HG03460 (cell line): Measurements from ENCODE around the gene UBXN4.
"Not testable (repeated sequence)": the region's sequence is repeated elsewhere in the genome, so short reads cannot be mapped to it uniquely, and the experiment has no call there.

Experiments
- ATAC-seq: cut with Tn5 transposase; IDR thresholded peaks from one replicate; pipeline ENCODE4 v1.9.1; 2021; ENCODE audit not compliant: unreplicated experiment

The UBXN4 gene, protein sequence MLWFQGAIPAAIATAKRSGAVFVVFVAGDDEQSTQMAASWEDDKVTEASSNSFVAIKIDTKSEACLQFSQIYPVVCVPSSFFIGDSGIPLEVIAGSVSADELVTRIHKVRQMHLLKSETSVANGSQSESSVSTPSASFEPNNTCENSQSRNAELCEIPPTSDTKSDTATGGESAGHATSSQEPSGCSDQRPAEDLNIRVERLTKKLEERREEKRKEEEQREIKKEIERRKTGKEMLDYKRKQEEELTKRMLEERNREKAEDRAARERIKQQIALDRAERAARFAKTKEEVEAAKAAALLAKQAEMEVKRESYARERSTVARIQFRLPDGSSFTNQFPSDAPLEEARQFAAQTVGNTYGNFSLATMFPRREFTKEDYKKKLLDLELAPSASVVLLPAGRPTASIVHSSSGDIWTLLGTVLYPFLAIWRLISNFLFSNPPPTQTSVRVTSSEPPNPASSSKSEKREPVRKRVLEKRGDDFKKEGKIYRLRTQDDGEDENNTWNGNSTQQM

GRCh38 chr2:135741395-135742324, at the start of gene UBXN4:
Gene UBXN4 (plus strand): TSS chr2:135741855. CDS start chr2:135741930, 75 bp downstream.
- ATAC-seq = peak; percentile 87

- ATAC-seq = no peak
Observed at GRCh38 chr2:135694711-135695110, 46.9 kb upstream of the UBXN4 start.

- no peak for ATAC-seq
Observed at GRCh38 chr2:135698838-135699237, 42.8 kb upstream of the UBXN4 start.

DNA sequence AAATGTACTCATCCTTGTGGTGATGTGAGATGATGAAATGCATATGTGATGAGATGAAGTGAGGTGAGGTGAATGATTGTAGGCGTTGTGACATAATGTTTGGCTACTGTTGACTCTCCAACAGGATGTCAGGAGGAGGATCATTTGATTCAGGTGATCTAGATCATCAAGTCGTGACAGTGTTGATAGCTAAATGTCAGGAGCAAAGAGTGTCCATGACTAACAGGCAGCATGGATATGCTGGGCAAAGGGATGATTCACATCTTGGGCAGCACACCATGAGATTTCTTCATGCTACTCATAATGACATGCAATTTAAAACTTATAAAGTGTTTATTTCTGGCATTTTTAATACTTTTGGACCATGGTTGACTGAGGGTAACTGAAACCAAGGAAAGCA, 40.2 kb upstream of the UBXN4 start:
- ATAC-seq = no peak

GRCh38 chr2:135703300-135703699, 38.4 kb upstream of the UBXN4 start:
- no peak for ATAC-seq

DNA sequence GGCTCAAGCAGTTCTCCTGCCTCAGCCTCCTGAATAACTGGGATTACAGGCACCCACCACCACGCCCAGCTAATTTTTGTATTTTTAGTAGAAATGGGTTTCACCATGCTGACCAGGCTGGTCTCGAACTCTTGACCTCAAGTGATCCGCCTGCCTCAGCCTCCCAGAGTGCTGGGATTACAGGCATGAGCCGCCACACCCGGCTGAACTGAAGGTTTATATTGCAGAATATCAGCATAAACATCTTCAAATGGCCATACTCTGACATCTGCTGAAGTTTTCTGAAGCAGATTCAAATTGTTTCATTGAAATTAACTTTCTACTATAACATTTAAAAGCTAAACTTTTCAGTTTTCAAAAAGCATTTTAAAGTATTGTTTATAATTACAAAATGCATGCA, 37.6 kb upstream of the UBXN4 start:
- ATAC-seq = not testable (repeated sequence)

DNA sequence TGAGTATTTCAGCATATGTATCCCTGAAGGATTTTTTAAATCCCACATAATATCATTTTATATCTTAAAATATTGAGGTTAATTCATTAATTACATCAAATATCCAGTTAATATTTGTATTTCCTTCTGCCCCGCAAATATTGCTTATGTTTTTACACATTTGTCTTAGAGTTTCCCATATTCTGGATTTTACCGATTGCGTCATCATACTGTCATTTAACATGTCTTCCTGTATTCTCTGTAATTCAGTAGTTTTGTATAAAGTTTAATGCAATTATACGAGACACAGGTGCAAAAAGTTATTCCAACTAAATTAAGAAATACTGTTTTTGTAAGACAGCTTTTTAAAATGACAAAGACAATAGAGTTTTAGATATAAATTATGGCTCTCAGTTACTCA, 33.5 kb upstream of the UBXN4 start:
- no peak for ATAC-seq

GRCh38 chr2:135709992-135710391, 31.7 kb upstream of the UBXN4 start:
- ATAC-seq = peak; percentile 61

- not testable (repeated sequence) for ATAC-seq
Observed at GRCh38 chr2:135715086-135715485, 26.6 kb upstream of the UBXN4 start.

DNA sequence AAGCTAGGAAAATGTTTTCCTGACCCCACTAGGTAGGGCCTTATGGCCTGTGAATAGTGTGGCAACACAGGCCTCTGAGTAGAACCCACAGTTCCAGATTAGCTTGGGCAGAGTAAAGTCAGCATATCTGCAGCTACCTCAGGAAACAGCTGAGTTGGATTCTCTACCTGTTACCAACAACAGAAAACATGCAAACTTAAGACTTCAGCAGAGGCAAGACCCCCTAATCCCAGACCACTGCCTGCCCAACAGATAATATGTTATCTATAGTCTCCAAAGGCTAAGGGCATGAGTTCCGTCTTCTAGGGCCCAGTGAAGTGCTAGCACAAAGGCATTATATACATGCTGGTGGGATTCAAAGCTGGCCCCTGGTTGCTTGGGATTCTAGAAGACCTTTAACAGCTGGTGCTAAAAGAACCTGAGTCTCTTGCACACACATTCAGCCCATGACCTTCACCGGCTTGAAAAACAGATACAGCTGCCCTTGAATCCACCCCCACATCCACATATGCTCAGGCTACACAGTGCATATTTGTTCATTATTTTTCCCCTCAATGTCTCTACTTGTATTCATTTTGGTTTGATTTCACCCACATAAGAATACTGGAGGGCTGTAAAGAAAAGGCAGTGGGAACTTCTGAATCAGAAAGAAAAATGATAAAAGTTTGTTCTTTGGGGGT, 13.5 kb upstream of the UBXN4 start:
- ATAC-seq = no peak

- ATAC-seq = no peak
Observed at GRCh38 chr2:135732561-135732960, 9.1 kb upstream of the UBXN4 start.

DNA sequence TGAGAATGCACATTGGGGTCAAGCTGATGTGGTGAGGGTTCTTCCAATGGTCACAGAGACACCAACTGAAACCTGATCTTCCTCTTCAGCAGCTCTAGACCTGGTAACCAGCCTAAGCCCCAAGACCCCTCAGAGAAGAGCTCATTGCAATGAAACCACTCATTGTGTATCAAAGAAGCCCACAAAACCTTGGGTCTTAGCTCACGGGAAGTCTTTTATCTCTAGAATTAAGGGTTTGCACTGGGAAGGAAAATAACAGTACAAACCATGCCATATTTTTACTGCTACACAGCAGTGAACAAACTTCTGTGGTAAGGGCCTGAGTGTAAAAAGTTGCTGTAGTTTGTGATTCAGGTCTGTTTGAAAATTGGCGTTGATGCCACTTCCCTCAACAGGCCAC, 8.6 kb upstream of the UBXN4 start:
- no peak for ATAC-seq

DNA sequence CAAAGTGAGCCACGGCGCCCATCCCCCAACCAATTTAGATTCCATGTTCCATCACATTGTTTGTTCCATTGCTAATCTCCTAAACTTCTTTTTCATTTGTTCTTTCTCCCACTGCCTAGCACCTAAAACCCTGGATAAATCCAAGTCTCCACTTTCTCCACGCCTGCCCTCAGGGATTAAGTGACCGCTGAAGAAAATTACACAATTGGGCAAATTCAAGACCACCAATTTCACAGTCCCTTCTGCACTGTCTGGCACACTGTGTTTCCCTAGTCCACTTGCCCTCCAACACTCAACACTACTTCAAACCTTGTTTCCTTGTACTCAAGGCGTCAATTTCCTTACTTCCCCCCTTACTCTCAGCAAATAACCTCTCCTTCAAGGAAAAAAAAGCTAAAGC, 5.1 kb upstream of the UBXN4 start:
- no peak for ATAC-seq

- no peak for ATAC-seq
Observed at GRCh38 chr2:135740206-135740605, 1.4 kb upstream of the UBXN4 start.

DNA sequence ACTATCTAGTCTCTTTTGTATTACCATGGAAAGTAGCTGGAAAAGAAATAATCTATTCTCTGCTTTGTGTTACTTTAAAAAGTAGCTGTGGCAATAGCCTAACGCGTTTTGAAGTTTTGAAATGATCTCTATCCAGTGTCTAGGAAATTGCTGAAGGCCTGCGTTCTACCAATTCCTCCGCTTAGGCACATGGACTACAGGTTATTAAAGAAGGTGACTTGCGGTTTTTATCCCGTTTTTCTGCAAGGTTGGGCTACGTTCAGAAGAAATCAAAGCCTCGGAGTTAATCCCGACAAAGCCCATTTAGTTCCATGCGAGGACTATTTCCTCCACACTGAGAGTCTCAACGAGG, 636 bp upstream of the UBXN4 start:
- no peak for ATAC-seq

GRCh38 chr2:135742325-135742757, 686 bp downstream of the UBXN4 start:
- ATAC-seq = peak; percentile 13

DNA sequence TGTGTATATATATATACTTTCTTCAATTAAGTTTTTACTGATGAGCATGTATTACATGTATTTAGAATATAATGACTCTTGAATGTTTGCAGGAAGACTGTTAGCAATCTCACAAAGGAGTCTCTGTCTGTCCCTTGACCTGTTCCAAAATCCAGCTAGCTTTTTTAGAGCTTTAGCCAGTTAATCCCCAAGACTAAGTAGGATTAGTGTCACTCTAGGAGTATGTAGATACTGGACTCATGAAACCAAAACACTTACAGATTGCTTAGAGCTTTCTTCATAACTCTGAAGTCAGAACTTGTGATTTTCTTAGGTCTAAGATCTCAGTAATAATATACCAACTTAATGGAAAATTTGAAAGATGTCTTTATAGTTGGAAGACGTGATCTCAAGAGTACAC, 2.2 kb downstream of the UBXN4 start:
- no peak for ATAC-seq

- no peak for ATAC-seq
Observed at GRCh38 chr2:135744760-135745314, 3.2 kb downstream of the UBXN4 start.

DNA sequence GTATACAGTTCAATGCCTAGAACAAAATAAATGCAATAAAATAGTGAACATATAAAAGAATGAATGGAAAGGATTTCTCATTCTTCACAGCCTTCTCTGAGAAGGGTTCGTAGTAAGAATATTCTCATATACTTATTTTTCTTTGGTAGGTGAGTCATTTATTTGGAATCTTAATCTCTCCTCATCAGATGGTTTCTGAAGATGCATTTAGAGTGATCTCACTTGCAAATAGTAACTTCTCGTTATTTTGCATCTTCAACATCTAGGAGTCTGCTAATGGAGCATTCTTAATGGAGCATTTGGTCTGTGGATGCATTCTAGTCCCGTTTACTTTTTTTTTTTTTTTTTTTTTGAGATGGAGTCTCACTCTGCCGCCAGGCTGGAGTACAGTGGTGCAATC, 3.9 kb downstream of the UBXN4 start:
- no peak for ATAC-seq

DNA sequence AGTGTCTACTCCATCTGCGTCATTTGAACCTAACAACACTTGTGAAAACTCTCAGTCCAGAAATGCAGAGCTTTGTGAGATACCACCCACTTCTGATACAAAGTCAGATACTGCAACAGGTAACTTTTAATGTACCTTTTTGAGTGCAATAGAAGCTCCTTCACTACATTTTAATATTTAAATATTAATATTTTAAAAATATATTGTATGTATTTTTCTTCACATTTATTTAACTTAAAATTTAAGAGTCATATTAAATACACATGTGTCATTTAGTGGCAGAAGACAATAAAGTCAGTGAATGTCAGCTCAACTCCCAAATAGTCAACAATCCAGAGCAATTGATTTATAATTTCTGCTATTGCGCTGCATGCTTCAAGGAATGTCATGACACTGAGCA, 13.9 kb downstream of the UBXN4 start:
- ATAC-seq = no peak

DNA sequence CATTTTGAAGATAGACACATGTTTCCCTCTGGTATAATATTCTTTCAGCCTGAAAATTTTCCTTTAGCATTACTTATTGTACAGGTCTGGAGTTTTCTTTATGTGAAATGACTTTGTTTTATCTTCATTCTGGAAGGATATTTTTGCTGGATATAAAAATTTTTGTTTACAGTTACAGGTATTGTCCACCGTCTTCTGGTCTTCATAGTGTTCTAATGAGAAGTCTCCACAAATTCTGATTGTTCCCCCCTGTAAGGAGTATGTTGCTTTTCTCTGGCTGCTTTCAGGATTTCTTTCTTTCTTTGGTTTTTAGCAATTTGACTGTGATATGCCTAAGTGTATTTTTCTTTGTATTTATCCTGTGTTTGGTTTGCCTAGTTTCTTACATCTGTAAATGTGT, 15.0 kb downstream of the UBXN4 start:
- no peak for ATAC-seq
